Immature natural killer cell (primary cell): ENCODE results near the gene EOLA2. TPM values are rescaled to one million over a fixed set of nuclear protein-coding genes. Genes with fewer than 3 reads are reported as not detected.
"Not testable (repeated sequence)": the region's sequence is repeated elsewhere in the genome, so short reads cannot be mapped to it uniquely, and the experiment has no call there.

Experiments
- DNase-seq, 3 donors: peaks; one replicate each; pipeline ENCODE4 v3.0.0; 2022; ENCODE audit warnings: mixed read lengths in 1 of 3
- H3K27ac Mint-ChIP-seq, 6 donors: one replicate each; pipeline ENCODE4 v1.8.0; 2020; ENCODE audit warnings: mixed read lengths in 6 of 6, mild to moderate bottlenecking in 5 of 6, inconsistent platforms in 4 of 6, moderate library complexity in 3 of 6
- H3K27me3 Mint-ChIP-seq, 3 donors: one replicate each; pipeline ENCODE4 v1.8.0; 2020 to 2021; ENCODE audit warnings: low read depth in 3 of 3, mild to moderate bottlenecking in 3 of 3, mixed read lengths in 3 of 3, moderate library complexity in 3 of 3, inconsistent platforms in 1 of 3
- H3K36me3 Mint-ChIP-seq, 3 donors: one replicate each; pipeline ENCODE4 v1.8.0; 2020; ENCODE audit warnings: mixed read lengths in 3 of 3, inconsistent platforms in 2 of 3, mild to moderate bottlenecking in 2 of 3
- H3K4me1 Mint-ChIP-seq, 2 donors: one replicate each; pipeline ENCODE4 v1.8.0; 2020; ENCODE audit warnings: inconsistent platforms in 2 of 2, mild to moderate bottlenecking in 2 of 2, mixed read lengths in 2 of 2, moderate library complexity in 1 of 2
- H3K4me3 Mint-ChIP-seq, 5 donors: one replicate each; pipeline ENCODE4 v1.8.0; 2020; ENCODE audit warnings: mild to moderate bottlenecking in 5 of 5, mixed read lengths in 5 of 5, inconsistent platforms in 3 of 5, moderate library complexity in 3 of 5
- H3K9me3 Mint-ChIP-seq, 6 donors: one replicate each; pipeline ENCODE4 v1.8.0; 2020; ENCODE audit warnings: mild to moderate bottlenecking in 6 of 6, mixed read lengths in 6 of 6, inconsistent platforms in 4 of 6, moderate library complexity in 3 of 6
- polyA plus RNA-seq, 3 donors: library from polyadenylated mRNA; unstranded; fragments of 300-500 nt; fragmentation: Illumina TruSeq; gene quantifications; one replicate each; pipeline ENCODE4 v1.2.3, GENCODE V29; 2021

Gene EOLA2
- polyA plus RNA-seq, 3 donors from 2014 or later, result 38.6 to 65.1 (median 51.5) TPM

- H3K27me3 Mint-ChIP-seq, DNase-seq, H3K9me3 Mint-ChIP-seq, H3K36me3 Mint-ChIP-seq, H3K27ac Mint-ChIP-seq, H3K4me1 Mint-ChIP-seq, H3K4me3 Mint-ChIP-seq: not testable (repeated sequence)
These were observed 6.9 kb upstream of the EOLA2 start for GRCh38 chrX:149945087-149945670.

GRCh38 chrX:149940674-149941024, 2.4 kb upstream of the EOLA2 start:
- Mint-ChIP-seq H3K27ac (peak overlapping the region; percentile 83 to 95 (median 92)), H3K27me3 (peaks cover 10 to 13% (median 12%) of the 10 kb centered on the region in 3 donors), H3K4me1 (peaks cover 6 to 12% of the 10 kb centered on the region in 2 donors), H3K4me3 (peak overlapping the region; percentile 83 to 93 (median 88))
- not testable (repeated sequence) for DNase-seq, H3K36me3 Mint-ChIP-seq, H3K9me3 Mint-ChIP-seq

GRCh38 chrX:149939905-149940673, 1.8 kb upstream of the EOLA2 start:
- no peaks in the 10 kb centered on the region for H3K36me3 Mint-ChIP-seq
- H3K27me3 Mint-ChIP-seq, result peaks cover 10 to 13% (median 12%) of the 10 kb centered on the region in 3 donors
- peaks cover 0 to 2% (median 0%) of the 10 kb centered on the region in 6 donors for H3K9me3 Mint-ChIP-seq
- H3K27ac Mint-ChIP-seq, result peak overlapping the region; percentile 83 to 95 (median 92)
- peak; percentile 88 to 91 (median 91) for DNase-seq
- peak overlapping the region; percentile 83 to 93 (median 88) for H3K4me3 Mint-ChIP-seq
- peaks cover 6 to 12% of the 10 kb centered on the region in 2 donors for H3K4me1 Mint-ChIP-seq

GRCh38 chrX:149939655-149939904, 1.3 kb upstream of the EOLA2 start:
- no peaks in the 10 kb centered on the region for H3K36me3 Mint-ChIP-seq
- DNase-seq, result peak in 1 of 3 donors; percentile 86
- H3K4me3 Mint-ChIP-seq, result peak overlapping the region; percentile 83 to 93 (median 88)
- H3K4me1 Mint-ChIP-seq, result peaks cover 6 to 12% of the 10 kb centered on the region in 2 donors
- H3K27ac Mint-ChIP-seq, result peak overlapping the region; percentile 83 to 95 (median 92)
- peaks cover 10 to 12% (median 12%) of the 10 kb centered on the region in 3 donors for H3K27me3 Mint-ChIP-seq
- H3K9me3 Mint-ChIP-seq, result peaks cover 0 to 2% (median 0%) of the 10 kb centered on the region in 6 donors

- Mint-ChIP-seq H3K4me1 (peaks cover 6 to 12% of the 10 kb centered on the region in 2 donors), H3K36me3 (no peaks in the 10 kb centered on the region), H3K4me3 (peak overlapping the region in 4 of 5 donors; percentile 66 to 93 (median 86)), H3K27me3 (peaks cover 10 to 12% (median 12%) of the 10 kb centered on the region in 3 donors), H3K27ac (peak overlapping the region in 5 of 6 donors; percentile 93 to 99 (median 98)), H3K9me3 (peaks cover 0 to 2% (median 0%) of the 10 kb centered on the region in 6 donors)
- peak; percentile 82 to 89 (median 85) for DNase-seq
These were observed 777 bp upstream of the EOLA2 start for GRCh38 chrX:149938881-149939654.

GRCh38 chrX:149937871-149938426, 342 bp downstream of the EOLA2 start:
- DNase-seq, result no peak
- Mint-ChIP-seq H3K27me3 (peaks cover 10 to 12% (median 12%) of the 10 kb centered on the region in 3 donors), H3K9me3 (peaks cover 0 to 2% (median 0%) of the 10 kb centered on the region in 6 donors), H3K4me3 (peak overlapping the region; percentile 83 to 93 (median 90)), H3K36me3 (no peaks in the 10 kb centered on the region), H3K27ac (peak overlapping the region; percentile 93 to 99 (median 98)), H3K4me1 (peaks cover 6 to 12% of the 10 kb centered on the region in 2 donors)

GRCh38 chrX:149937328-149937727, 963 bp downstream of the EOLA2 start:
- H3K9me3 Mint-ChIP-seq, H3K36me3 Mint-ChIP-seq, DNase-seq: not testable (repeated sequence)
- Mint-ChIP-seq H3K4me3 (peak overlapping the region; percentile 83 to 93 (median 90)), H3K27me3 (peaks cover 10 to 12% (median 12%) of the 10 kb centered on the region in 3 donors), H3K27ac (peak overlapping the region; percentile 93 to 99 (median 98)), H3K4me1 (peaks cover 6 to 12% of the 10 kb centered on the region in 2 donors)

- not testable (repeated sequence) for H3K27ac Mint-ChIP-seq, H3K9me3 Mint-ChIP-seq, H3K27me3 Mint-ChIP-seq, H3K36me3 Mint-ChIP-seq, H3K4me1 Mint-ChIP-seq, DNase-seq, H3K4me3 Mint-ChIP-seq
These were observed 4.7 kb downstream of the EOLA2 start for GRCh38 chrX:149933547-149933946.

- not testable (repeated sequence) for H3K9me3 Mint-ChIP-seq, H3K27ac Mint-ChIP-seq, H3K4me3 Mint-ChIP-seq, H3K36me3 Mint-ChIP-seq, H3K27me3 Mint-ChIP-seq, DNase-seq, H3K4me1 Mint-ChIP-seq
These were observed 5.3 kb downstream of the EOLA2 start for GRCh38 chrX:149932970-149933369.

GRCh38 chrX:149932150-149932549, 6.1 kb downstream of the EOLA2 start:
- not testable (repeated sequence) for H3K9me3 Mint-ChIP-seq, H3K4me3 Mint-ChIP-seq

GRCh38 chrX:149931355-149931754, 6.9 kb downstream of the EOLA2 start:
- not testable (repeated sequence) for DNase-seq

More at GRCh38 chrX:149932150-149932549, 6.1 kb downstream of the EOLA2 start:
- not testable (repeated sequence) for DNase-seq, H3K27ac Mint-ChIP-seq, H3K4me1 Mint-ChIP-seq, H3K27me3 Mint-ChIP-seq, H3K36me3 Mint-ChIP-seq

GRCh38 chrX:149929400-149929799, 8.9 kb downstream of the EOLA2 start, which contains the start of gene HSFX4:
HSFX4 (plus strand) TSS chrX:149929573; CDS start chrX:149929645, 72 bp downstream.
- not testable (repeated sequence) for H3K27me3 Mint-ChIP-seq, H3K36me3 Mint-ChIP-seq, DNase-seq, H3K9me3 Mint-ChIP-seq, H3K27ac Mint-ChIP-seq, H3K4me3 Mint-ChIP-seq, H3K4me1 Mint-ChIP-seq

More at GRCh38 chrX:149931355-149931754, 6.9 kb downstream of the EOLA2 start:
- not testable (repeated sequence) for H3K27ac Mint-ChIP-seq, H3K4me3 Mint-ChIP-seq, H3K36me3 Mint-ChIP-seq, H3K27me3 Mint-ChIP-seq, H3K9me3 Mint-ChIP-seq, H3K4me1 Mint-ChIP-seq

- H3K4me3 Mint-ChIP-seq, H3K36me3 Mint-ChIP-seq, H3K9me3 Mint-ChIP-seq, H3K4me1 Mint-ChIP-seq, H3K27ac Mint-ChIP-seq, H3K27me3 Mint-ChIP-seq: not testable (repeated sequence)
- peak in 2 of 3 donors; percentile 28 to 34 for DNase-seq
These were observed 9.7 kb downstream of the EOLA2 start for GRCh38 chrX:149928635-149929034.

- not testable (repeated sequence) for H3K4me1 Mint-ChIP-seq, DNase-seq, H3K27ac Mint-ChIP-seq, H3K9me3 Mint-ChIP-seq, H3K27me3 Mint-ChIP-seq, H3K4me3 Mint-ChIP-seq, H3K36me3 Mint-ChIP-seq
These were observed 10.4 kb downstream of the EOLA2 start for GRCh38 chrX:149927964-149928258.
